VCaP (cell line): ENCODE measurements around the gene ADCY5.

ENCODE experiments used
- H3K27ac ChIP-seq: fragments of 450-650 bp; 2 replicates; pipeline ENCODE4 v1.5.1; 2017
- CTCF ChIP-seq: fragments of 450-650 bp; conservative IDR thresholded peaks from 2 replicates; pipeline ENCODE4 v1.5.1; 2017; ENCODE audit warnings: mild to moderate bottlenecking, moderate library complexity

Gene ADCY5

GRCh38 chr3:123331006-123331405 is 117.9 kb downstream of the ADCY5 start:
- no peak for TF ChIP-seq CTCF

GRCh38 chr3:123330441-123330991 is 118.4 kb downstream of the ADCY5 start:
- TF ChIP-seq CTCF = no peak

More at GRCh38 chr3:123331006-123331405, 117.9 kb downstream of the ADCY5 start:
- no peak overlapping the region for H3K27ac ChIP-seq

GRCh38 chr3:123329636-123330340 is 119.1 kb downstream of the ADCY5 start:
- no peak overlapping the region for H3K27ac ChIP-seq
- no peak for TF ChIP-seq CTCF

More at GRCh38 chr3:123330441-123330991, 118.4 kb downstream of the ADCY5 start:
- H3K27ac ChIP-seq = no peak overlapping the region

- TF ChIP-seq CTCF = peak; percentile 95
- no peak overlapping the region for H3K27ac ChIP-seq
Measured at GRCh38 chr3:123328851-123329635, 119.8 kb downstream of the ADCY5 start.

GRCh38 chr3:123327956-123328850 is 120.7 kb downstream of the ADCY5 start:
- no peak for TF ChIP-seq CTCF

GRCh38 chr3:123327480-123327879 is 121.4 kb downstream of the ADCY5 start:
- H3K27ac ChIP-seq = no peak overlapping the region
- TF ChIP-seq CTCF = no peak

More at GRCh38 chr3:123327956-123328850, 120.7 kb downstream of the ADCY5 start:
- H3K27ac ChIP-seq = no peak overlapping the region
